Loucy (cell line): ENCODE measurements around the gene DOCK6.

Source experiments
- H2AFZ ChIP-seq: fragments of 200-600 bp; sonication (generic); 2 replicates; pipeline ENCODE4 v1.6.0; 2016; ENCODE audit warnings: antibody characterized with exemption, mild to moderate bottlenecking, low read length, moderate library complexity
- H3F3A ChIP-seq: fragments of 200-600 bp; 2 replicates; pipeline ENCODE4 v1.6.0; 2016; ENCODE audit warnings: antibody characterized with exemption, low read depth, mild to moderate bottlenecking
- H3K27me3 ChIP-seq: fragments of 200-600 bp; sonication (generic); 2 replicates; pipeline ENCODE4 v1.6.1; 2014; ENCODE audit warnings: low read length, mild to moderate bottlenecking; ENCODE audit not compliant: insufficient read depth, poor library complexity, severe bottlenecking
- H3K36me3 ChIP-seq: fragments of 200-600 bp; sonication (generic); 2 replicates; pipeline ENCODE4 v1.6.1; 2016; ENCODE audit warnings: low read length; ENCODE audit not compliant: insufficient read depth
- H3K4me1 ChIP-seq: fragments of 200-600 bp; sonication (generic); 2 replicates; pipeline ENCODE4 v1.5.1; 2014; ENCODE audit warnings: low read length, mild to moderate bottlenecking; ENCODE audit not compliant: insufficient read depth, poor library complexity, severe bottlenecking
- H3K4me2 ChIP-seq: fragments of 200-600 bp; sonication (generic); 2 replicates; pipeline ENCODE4 v1.6.0; 2014; ENCODE audit warnings: antibody characterized with exemption, low read length, low read depth, mild to moderate bottlenecking; ENCODE audit not compliant: poor library complexity, severe bottlenecking
- H3K4me3 ChIP-seq: fragments of 200-600 bp; sonication (generic); 2 replicates; pipeline ENCODE4 v1.5.1; 2014; ENCODE audit warnings: low read length, mild to moderate bottlenecking, mixed read lengths; ENCODE audit not compliant: poor library complexity, severe bottlenecking
- H3K79me2 ChIP-seq: fragments of 200-600 bp; sonication (generic); 2 replicates; pipeline ENCODE4 v1.6.1; 2014; ENCODE audit warnings: low read length; ENCODE audit not compliant: insufficient read depth
- H3K9ac ChIP-seq: fragments of 200-600 bp; sonication (generic); 2 replicates; pipeline ENCODE4 v1.6.0; 2014; ENCODE audit warnings: mild to moderate bottlenecking, low read depth, low read length, moderate library complexity; ENCODE audit not compliant: poor library complexity, severe bottlenecking
- H3K9me2 ChIP-seq: fragments of 200-600 bp; sonication (generic); replicated peaks from 2 replicates; pipeline ENCODE4 v1.6.1; 2016; ENCODE audit warnings: low read depth, low read length, mixed read lengths
- H3K9me3 ChIP-seq: fragments of 200-600 bp; sonication (generic); 2 replicates; pipeline ENCODE4 v1.6.1; 2014; ENCODE audit warnings: mild to moderate bottlenecking, antibody characterized with exemption, low read length, low read depth; ENCODE audit not compliant: insufficient read depth
- H4K20me1 ChIP-seq: fragments of 200-600 bp; sonication (generic); 2 replicates; pipeline ENCODE4 v1.6.0; 2014; ENCODE audit warnings: antibody characterized with exemption, low read length, mild to moderate bottlenecking; ENCODE audit not compliant: insufficient read depth, poor library complexity, severe bottlenecking
- CTCF ChIP-seq: fragments of 200-600 bp; sonication (generic); conservative IDR thresholded peaks from 2 replicates; pipeline ENCODE4 v1.5.1; 2014; ENCODE audit warnings: mild to moderate bottlenecking, antibody characterized with exemption, low read length
- EZH2phosphoT487 ChIP-seq: fragments of 200-600 bp; IDR thresholded peaks from 2 replicates; pipeline ENCODE4 v1.6.1; 2018; ENCODE audit warnings: antibody characterized with exemption, mild to moderate bottlenecking, moderate library complexity, borderline replicate concordance

The DOCK6 gene

GRCh38 chr19:11248852-11249251, 13.5 kb downstream of the DOCK6 start:
- H3K79me2 ChIP-seq = no peaks in the 10 kb centered on the region
- H3K36me3 ChIP-seq = no peaks in the 10 kb centered on the region
- H3F3A ChIP-seq = no peaks in the 10 kb centered on the region
- H3K9me2 ChIP-seq = no peaks in the 10 kb centered on the region
- no peak for TF ChIP-seq EZH2phosphoT487
- no peak for TF ChIP-seq CTCF
- H3K9me3 ChIP-seq = no peaks in the 10 kb centered on the region
- no peak overlapping the region for H3K9ac ChIP-seq
- H2AFZ ChIP-seq = no peak overlapping the region
- no peaks in the 10 kb centered on the region for H3K27me3 ChIP-seq
- H3K4me3 ChIP-seq = no peak overlapping the region
- H3K4me1 ChIP-seq = no peaks in the 10 kb centered on the region
- no peaks in the 10 kb centered on the region for H4K20me1 ChIP-seq
- no peak overlapping the region for H3K4me2 ChIP-seq

GRCh38 chr19:11247934-11248333, 14.4 kb downstream of the DOCK6 start:
- Histone ChIP-seq H3F3A (no peaks in the 10 kb centered on the region), H3K9me2 (no peaks in the 10 kb centered on the region), H2AFZ (no peak overlapping the region), H3K36me3 (no peaks in the 10 kb centered on the region), H3K4me1 (no peaks in the 10 kb centered on the region), H3K79me2 (no peaks in the 10 kb centered on the region), H3K9ac (no peak overlapping the region), H3K27me3 (no peaks in the 10 kb centered on the region), H3K4me2 (no peak overlapping the region), H4K20me1 (no peaks in the 10 kb centered on the region), H3K9me3 (no peaks in the 10 kb centered on the region), H3K4me3 (no peak overlapping the region)
- no peak for TF ChIP-seq EZH2phosphoT487
- no peak for TF ChIP-seq CTCF

- Histone ChIP-seq H3K36me3 (no peaks in the 10 kb centered on the region), H2AFZ (no peak overlapping the region), H3F3A (no peaks in the 10 kb centered on the region), H3K4me3 (no peak overlapping the region), H3K4me1 (no peaks in the 10 kb centered on the region), H3K9ac (no peak overlapping the region), H3K79me2 (no peaks in the 10 kb centered on the region), H3K9me2 (no peaks in the 10 kb centered on the region), H3K9me3 (no peaks in the 10 kb centered on the region), H3K27me3 (no peaks in the 10 kb centered on the region), H4K20me1 (no peaks in the 10 kb centered on the region), H3K4me2 (no peak overlapping the region)
- TF ChIP-seq EZH2phosphoT487 = no peak
- TF ChIP-seq CTCF = no peak
Measured at GRCh38 chr19:11247391-11247790, 14.9 kb downstream of the DOCK6 start.
